Psoas muscle (tissue), 8 donors: Measurements from ENCODE around the gene PTPN18. TPM values are rescaled to one million over a fixed set of nuclear protein-coding genes. Genes with fewer than 3 reads are reported as not detected.

Source experiments
- ATAC-seq, 4 donors: fragments of 200-7000 bp; cut with Tn5 transposase; one replicate each; pipeline ENCODE4 v1.9.1; 2020; ENCODE audit warnings: moderate library complexity in 3 of 4, mild to moderate bottlenecking in 2 of 4
- DNase-seq, 2 donors: peaks; one replicate each; pipeline ENCODE4 v3.0.0-alpha.2; 2020
- H3K27ac ChIP-seq: fragments of 200-600 bp; one replicate; pipeline ENCODE4 v1.8.0; 2022
- H3K27me3 ChIP-seq, 3 donors: fragments of 200-600 bp in 1 of 3; one replicate each; pipeline versions ENCODE4 v1.6.1 to v1.8.0; 2013 to 2022; ENCODE audit warnings: low read length in 2 of 3, mild to moderate bottlenecking in 2 of 3, moderate library complexity in 1 of 3; ENCODE audit not compliant: insufficient read depth in 3 of 3
- H3K36me3 ChIP-seq, 2 donors: fragments of 200-600 bp in 1 of 2; one replicate each; pipeline versions ENCODE4 v1.6.1 to v1.8.0; 2013 to 2022; ENCODE audit warnings: low read depth in 1 of 2, mild to moderate bottlenecking in 1 of 2, moderate library complexity in 1 of 2; ENCODE audit not compliant: insufficient read depth in 1 of 2
- H3K4me1 ChIP-seq: fragments of 200-600 bp; one replicate; pipeline ENCODE4 v1.8.0; 2022
- H3K4me3 ChIP-seq: fragments of 200-600 bp; one replicate; pipeline ENCODE4 v1.8.0; 2022; ENCODE audit warnings: mild to moderate bottlenecking
- H3K9me3 ChIP-seq: fragments of 200-600 bp; one replicate; pipeline ENCODE4 v1.8.0; 2022
- CTCF ChIP-seq: fragments of 200-600 bp; IDR thresholded peaks from one replicate; pipeline ENCODE4 v1.8.0; 2022; ENCODE audit warnings: antibody characterized with exemption
- WGBS, 3 donors: extraction: QIAGEN DNeasy Blood & Tissue Kit; methylation state at CpG; one replicate each; pipeline versions ENCODE4 v1.1.6 to v1.1.7; 2013; 5-methylcytosine and 5-hydroxymethylcytosine counted together
- intact Hi-C, 2 donors: fragments of 100-400 bp; cut with DNase I; formaldehyde crosslinking; loops; one replicate each; pipeline versions ENCODE4 v1.11.0 to v1.14.2; 2022
- polyA plus RNA-seq, 3 donors: library from polyadenylated mRNA; stranded (reverse); fragments of 200-250 nt; gene quantifications; one replicate each; pipeline ENCODE4 v1.2.3, GENCODE V29; 2013
- total RNA-seq, 4 donors: library from RNA; stranded (reverse); fragmentation: NEBNext Ultra II Directional in 2 of 4; extraction: Animal tissue kit (Norgen Biotek cat#: 25700) in 2 of 4; gene quantifications; one replicate each; pipeline versions ENCODE4 v1.2.1 to v1.2.4, GENCODE V29; 2021 to 2023
- donor health status: healthy with polysubstance abuse.
- donor health status: DM: no; HTN: no; CAD: no; lungs with moderate emphysema.
- donor health status: Bipolar disorder and iron deficiency.
- donor health status: healthy.
- donor health status: DM: yes; HTN: yes; CAD: no.
- donor health status: DM: no; HTN: no; CAD: no.
- donor health status: DM: no; HTN: no; CAD: no.
- donor health status: DM: yes; HTN: yes; CAD: no.

Gene PTPN18
- total and polyA plus RNA-seq, 7 donors = 6.0 to 10.5 (median 8.6) TPM

- TF ChIP-seq CTCF = no peak
- 67 to 78% (median 74%) methylated on average over 11 of the region's 11 CpGs for WGBS, 3 donors
- no peaks in the 10 kb centered on the region for H3K36me3 ChIP-seq
- no peak for DNase-seq
- H3K4me3 ChIP-seq = no peak overlapping the region
- no peak overlapping the region for H3K27ac ChIP-seq
- no peaks in the 10 kb centered on the region for H3K27me3 ChIP-seq
- intact Hi-C loops = no loop called here
- H3K4me1 ChIP-seq = no peaks in the 10 kb centered on the region
- no peaks in the 10 kb centered on the region for H3K9me3 ChIP-seq
- ATAC-seq = no peak
These were observed 20.8 kb downstream of the PTPN18 start for GRCh38 chr2:130376433-130377293.

- intact Hi-C loops = no loop called here
- no peaks in the 10 kb centered on the region for H3K36me3 ChIP-seq
- H3K9me3 ChIP-seq = no peaks in the 10 kb centered on the region
- H3K27ac ChIP-seq = no peak overlapping the region
- no peaks in the 10 kb centered on the region for H3K4me1 ChIP-seq
- TF ChIP-seq CTCF = no peak
- ATAC-seq = no peak
- 85 to 96% (median 87%) methylated on average over 5 of the region's 5 CpGs for WGBS, 3 donors
- no peak overlapping the region for H3K4me3 ChIP-seq
- no peak for DNase-seq
- H3K27me3 ChIP-seq = no peaks in the 10 kb centered on the region
These were observed 21.6 kb downstream of the PTPN18 start for GRCh38 chr2:130377491-130377890.

GRCh38 chr2:130378206-130378897 lies 22.5 kb downstream of the PTPN18 start:
- Histone ChIP-seq H3K36me3 (no peaks in the 10 kb centered on the region), H3K27me3 (no peaks in the 10 kb centered on the region), H3K9me3 (no peaks in the 10 kb centered on the region), H3K4me1 (no peaks in the 10 kb centered on the region), H3K27ac (no peak overlapping the region), H3K4me3 (no peak overlapping the region)
- intact Hi-C loops = no loop called here
- no peak for ATAC-seq
- WGBS, 3 donors = 82 to 87% (median 86%) methylated on average over 3 of the region's 3 CpGs
- DNase-seq = no peak
- TF ChIP-seq CTCF = no peak

- H3K27ac ChIP-seq = no peak overlapping the region
- no peak for TF ChIP-seq CTCF
- no peak overlapping the region for H3K4me3 ChIP-seq
- H3K27me3 ChIP-seq = no peaks in the 10 kb centered on the region
- H3K36me3 ChIP-seq = no peaks in the 10 kb centered on the region
- WGBS, 3 donors = 85 to 91% (median 90%) methylated on average over 3 of the region's 3 CpGs
- H3K9me3 ChIP-seq = no peaks in the 10 kb centered on the region
- ATAC-seq (no peak), DNase-seq (no peak)
- intact Hi-C loops = no loop called here
- no peaks in the 10 kb centered on the region for H3K4me1 ChIP-seq
These were observed 23.0 kb downstream of the PTPN18 start for GRCh38 chr2:130378898-130379214.
